T-helper 17 cell (primary cell): Measurements from ENCODE around the gene CD8B. TPM values are rescaled to one million over a fixed set of nuclear protein-coding genes. Genes with fewer than 3 reads are reported as not detected.
"Not testable (repeated sequence)": the region's sequence is repeated elsewhere in the genome, so short reads cannot be mapped to it uniquely, and the experiment has no call there.

Experiments used
- ATAC-seq: fragments of 150-1000 bp; cut with Tn5 transposase; 2 replicates; pipeline ENCODE4 v1.10.0; 2021; ENCODE audit warnings: mild to moderate bottlenecking, moderate library complexity
- DNase-seq, 3 donors: peaks; one replicate each; pipeline versions ENCODE4 v3.0.0 to v3.0.0-alpha.2; 2020 to 2021
- H3K9me3 ChIP-seq: one replicate; pipeline ENCODE4 v1.7.0; 2013; ENCODE audit warnings: low read length, mild to moderate bottlenecking; ENCODE audit not compliant: control insufficient read depth, poor library complexity, severe bottlenecking
- H3K27ac Mint-ChIP-seq: one replicate; pipeline ENCODE4 v1.8.0; 2022; ENCODE audit warnings: mild to moderate bottlenecking, moderate library complexity, mixed read lengths
- H3K27me3 Mint-ChIP-seq: one replicate; pipeline ENCODE4 v1.8.0; 2022; ENCODE audit warnings: mixed read lengths
- H3K36me3 Mint-ChIP-seq: one replicate; pipeline ENCODE4 v1.8.0; 2022; ENCODE audit warnings: low read depth, mixed read lengths
- H3K4me1 Mint-ChIP-seq: one replicate; pipeline ENCODE4 v1.8.0; 2022; ENCODE audit warnings: mild to moderate bottlenecking, mixed read lengths
- H3K4me3 Mint-ChIP-seq: one replicate; pipeline ENCODE4 v1.8.0; 2022; ENCODE audit warnings: mild to moderate bottlenecking, moderate library complexity, mixed read lengths
- total RNA-seq, 4 donors: library from RNA in 2 of 4; stranded (reverse) in 2 of 4; gene quantifications; one replicate each; pipeline ENCODE4 v1.2.3 and lab custom pipeline; 2022 to 2026

Gene CD8B
- total RNA-seq = not detected
- 0.75 to 0.93 reads per million in 2 donors for total RNA-seq (lab: John Stamatoyannopoulos, UW)

GRCh38 chr2:86861628-86862379 is at the start of gene CD8B:
Gene CD8B, minus strand, starts transcription at chr2:86861886. Its CDS starts 21 bp downstream, at chr2:86861865.
- DNase-seq, H3K9me3 ChIP-seq, H3K4me3 Mint-ChIP-seq, H3K36me3 Mint-ChIP-seq, H3K27ac Mint-ChIP-seq, ATAC-seq, H3K4me1 Mint-ChIP-seq: not testable (repeated sequence)
- peaks cover 21% of the 10 kb centered on the region for H3K27me3 Mint-ChIP-seq

GRCh38 chr2:86905868-86906267 is 44.2 kb upstream of the CD8B start:
- H3K27ac Mint-ChIP-seq, H3K9me3 ChIP-seq, H3K4me1 Mint-ChIP-seq, ATAC-seq, H3K27me3 Mint-ChIP-seq, DNase-seq, H3K36me3 Mint-ChIP-seq, H3K4me3 Mint-ChIP-seq: not testable (repeated sequence)

- not testable (repeated sequence) for ATAC-seq, DNase-seq, H3K36me3 Mint-ChIP-seq, H3K4me3 Mint-ChIP-seq, H3K4me1 Mint-ChIP-seq, H3K9me3 ChIP-seq, H3K27ac Mint-ChIP-seq
- peaks cover 13% of the 10 kb centered on the region for H3K27me3 Mint-ChIP-seq
Measured at GRCh38 chr2:86900687-86901086, 39.0 kb upstream of the CD8B start.

- H3K9me3 ChIP-seq, H3K4me3 Mint-ChIP-seq, H3K36me3 Mint-ChIP-seq, ATAC-seq, H3K27ac Mint-ChIP-seq, H3K4me1 Mint-ChIP-seq, DNase-seq: not testable (repeated sequence)
- H3K27me3 Mint-ChIP-seq = peaks cover 15% of the 10 kb centered on the region
Measured at GRCh38 chr2:86886026-86886425, 24.3 kb upstream of the CD8B start.

GRCh38 chr2:86882865-86883264 is 21.2 kb upstream of the CD8B start:
- H3K36me3 Mint-ChIP-seq, H3K4me1 Mint-ChIP-seq, DNase-seq, H3K27ac Mint-ChIP-seq, ATAC-seq, H3K4me3 Mint-ChIP-seq, H3K9me3 ChIP-seq: not testable (repeated sequence)
- peaks cover 21% of the 10 kb centered on the region for H3K27me3 Mint-ChIP-seq

GRCh38 chr2:86882118-86882665 is 20.5 kb upstream of the CD8B start:
- not testable (repeated sequence) for H3K4me3 Mint-ChIP-seq, H3K9me3 ChIP-seq, DNase-seq, ATAC-seq, H3K27ac Mint-ChIP-seq, H3K4me1 Mint-ChIP-seq, H3K36me3 Mint-ChIP-seq
- peaks cover 21% of the 10 kb centered on the region for H3K27me3 Mint-ChIP-seq

GRCh38 chr2:86878986-86879385 is 17.3 kb upstream of the CD8B start:
- H3K27ac Mint-ChIP-seq, DNase-seq, H3K36me3 Mint-ChIP-seq, H3K9me3 ChIP-seq, H3K4me1 Mint-ChIP-seq, H3K4me3 Mint-ChIP-seq, ATAC-seq: not testable (repeated sequence)
- peaks cover 34% of the 10 kb centered on the region for H3K27me3 Mint-ChIP-seq

GRCh38 chr2:86870941-86871340 is 9.3 kb upstream of the CD8B start:
- not testable (repeated sequence) for H3K27ac Mint-ChIP-seq, DNase-seq, H3K4me1 Mint-ChIP-seq, H3K27me3 Mint-ChIP-seq, H3K9me3 ChIP-seq, ATAC-seq, H3K36me3 Mint-ChIP-seq, H3K4me3 Mint-ChIP-seq

GRCh38 chr2:86868895-86869468 is 7.3 kb upstream of the CD8B start:
- not testable (repeated sequence) for DNase-seq, H3K4me1 Mint-ChIP-seq, H3K9me3 ChIP-seq, H3K4me3 Mint-ChIP-seq, H3K27ac Mint-ChIP-seq, H3K36me3 Mint-ChIP-seq, ATAC-seq, H3K27me3 Mint-ChIP-seq

- not testable (repeated sequence) for DNase-seq, H3K4me1 Mint-ChIP-seq, H3K9me3 ChIP-seq, H3K27ac Mint-ChIP-seq, ATAC-seq, H3K4me3 Mint-ChIP-seq, H3K36me3 Mint-ChIP-seq
- peaks cover 21% of the 10 kb centered on the region for H3K27me3 Mint-ChIP-seq
Measured at GRCh38 chr2:86862380-86862703, 656 bp upstream of the CD8B start.

GRCh38 chr2:86861175-86861574 is 511 bp downstream of the CD8B start:
- not testable (repeated sequence) for DNase-seq, H3K9me3 ChIP-seq, H3K27ac Mint-ChIP-seq, ATAC-seq, H3K36me3 Mint-ChIP-seq, H3K4me1 Mint-ChIP-seq, H3K4me3 Mint-ChIP-seq
- peaks cover 21% of the 10 kb centered on the region for H3K27me3 Mint-ChIP-seq

GRCh38 chr2:86860573-86860972 is 1.1 kb downstream of the CD8B start:
- H3K27ac Mint-ChIP-seq, ATAC-seq, H3K9me3 ChIP-seq, H3K4me1 Mint-ChIP-seq, DNase-seq, H3K36me3 Mint-ChIP-seq, H3K4me3 Mint-ChIP-seq: not testable (repeated sequence)
- peaks cover 26% of the 10 kb centered on the region for H3K27me3 Mint-ChIP-seq

GRCh38 chr2:86857688-86858087 is 4.0 kb downstream of the CD8B start:
- peaks cover 21% of the 10 kb centered on the region for H3K27me3 Mint-ChIP-seq
- H3K4me1 Mint-ChIP-seq, H3K9me3 ChIP-seq, ATAC-seq, DNase-seq, H3K36me3 Mint-ChIP-seq, H3K27ac Mint-ChIP-seq, H3K4me3 Mint-ChIP-seq: not testable (repeated sequence)

GRCh38 chr2:86856498-86856897 is 5.2 kb downstream of the CD8B start:
- H3K36me3 Mint-ChIP-seq, H3K27ac Mint-ChIP-seq, DNase-seq, H3K4me1 Mint-ChIP-seq, ATAC-seq, H3K9me3 ChIP-seq, H3K4me3 Mint-ChIP-seq: not testable (repeated sequence)
- peaks cover 21% of the 10 kb centered on the region for H3K27me3 Mint-ChIP-seq
